Stimulated activated CD8-positive, alpha-beta memory T cell treated with anti-CD3 and anti-CD28 coated beads, Interleukin-4, amount 100 ng/mL, for 48 hours (primary cell): ENCODE measurements around the gene KIF23.

Source experiments
- DNase-seq: peaks from one replicate; pipeline ENCODE4 v3.0.0-alpha.2; 2020

The KIF23 gene

DNA sequence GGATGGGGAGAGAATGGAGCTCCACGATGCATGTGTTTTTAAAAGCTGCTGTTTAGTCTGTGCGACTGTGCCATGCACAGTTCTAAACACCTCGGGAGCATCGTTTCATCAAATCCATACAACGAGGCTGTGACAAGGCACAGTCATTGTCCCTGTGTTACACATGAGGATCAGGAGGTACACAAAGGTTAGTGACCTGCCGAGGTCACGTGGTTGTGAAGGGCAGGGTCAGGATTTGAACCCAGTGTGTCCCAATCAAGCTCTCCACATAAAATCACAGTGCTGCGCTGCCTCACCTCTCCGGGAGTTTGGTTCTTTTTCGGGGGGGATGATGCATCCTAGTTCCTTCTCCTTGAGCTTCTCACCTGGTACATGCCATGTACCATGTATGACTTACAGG lies 18.7 kb upstream of the KIF23 start:
- DNase-seq = no peak

DNA sequence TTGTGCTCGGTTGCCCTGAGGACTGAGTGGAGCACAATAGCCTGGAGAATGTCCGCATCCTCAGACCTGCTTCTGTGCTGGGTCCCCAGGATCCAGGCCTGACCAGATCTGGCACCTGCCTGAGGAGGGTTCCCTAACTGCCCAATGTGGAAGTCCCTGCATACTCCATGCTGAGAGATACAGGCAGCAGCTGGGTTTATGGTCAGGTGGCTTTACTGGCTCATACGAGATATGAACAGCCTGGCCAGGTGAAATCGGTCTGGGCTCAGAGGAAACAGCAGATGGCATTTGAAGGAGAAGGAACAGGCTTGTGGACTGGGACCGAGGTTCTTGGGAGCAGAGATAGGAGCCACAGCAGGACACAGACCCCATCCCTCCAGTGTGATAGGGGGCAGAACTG lies 18.2 kb upstream of the KIF23 start:
- DNase-seq = no peak

DNA sequence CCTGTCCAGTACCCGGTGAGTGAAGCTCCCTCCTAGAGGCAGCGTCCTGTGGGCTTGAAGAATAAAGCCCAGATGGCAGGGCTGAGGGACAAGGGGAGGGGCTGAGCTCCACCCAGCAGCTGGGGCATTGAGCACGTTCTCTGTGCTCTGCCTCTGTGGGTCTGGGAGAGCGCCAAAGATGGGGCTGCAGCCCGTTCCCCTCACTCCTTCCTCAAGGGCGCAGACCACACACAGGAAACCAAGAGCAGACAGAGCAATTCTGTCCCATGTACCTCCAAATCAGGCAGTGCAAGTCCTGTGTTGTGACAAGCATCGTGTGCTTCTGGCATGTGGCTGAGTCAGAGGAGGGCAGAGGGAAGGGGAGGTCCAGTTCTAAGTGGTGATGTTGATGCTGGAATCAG lies 15.7 kb upstream of the KIF23 start:
- no peak for DNase-seq

DNA sequence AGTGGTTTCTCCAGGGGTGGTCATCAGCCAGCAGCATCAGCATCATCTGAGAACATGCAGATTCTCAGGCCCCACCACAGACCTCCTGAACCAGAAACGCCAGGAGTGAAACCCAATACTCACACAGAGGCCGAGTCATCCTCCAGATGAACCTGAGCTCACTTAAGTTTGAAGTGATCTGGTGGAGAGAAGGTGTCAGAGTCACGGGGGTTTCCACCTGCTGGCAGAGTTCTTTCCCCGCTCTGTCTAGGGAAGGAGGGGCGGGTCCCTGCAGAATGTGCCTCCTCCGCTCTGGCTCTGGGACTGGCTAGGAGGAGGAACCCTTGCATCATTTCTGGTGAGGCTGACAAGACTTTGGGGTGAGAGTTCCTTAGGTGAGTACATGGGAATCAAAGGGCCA lies 13.3 kb upstream of the KIF23 start:
- peak; percentile 59 for DNase-seq

DNA sequence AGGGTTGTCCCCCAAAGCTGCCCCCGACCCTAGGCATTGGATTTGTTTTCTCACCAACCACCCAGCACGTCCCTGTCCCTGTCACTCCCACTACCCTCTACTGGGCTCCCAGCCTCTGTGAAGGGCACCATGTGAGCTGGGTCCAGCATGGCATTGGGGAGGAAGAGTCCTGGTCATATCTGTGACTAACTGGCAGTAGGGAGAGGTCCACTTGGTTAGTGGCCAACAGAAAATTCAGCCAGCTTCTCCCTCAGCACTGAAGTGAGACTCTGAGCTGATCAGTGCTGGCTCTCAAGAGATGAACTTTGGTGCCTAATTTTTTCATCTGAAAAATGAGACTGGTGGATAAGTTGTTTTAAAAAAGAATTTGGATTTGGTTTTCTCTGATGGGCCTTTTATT lies 11.3 kb upstream of the KIF23 start:
- DNase-seq = no peak

DNA sequence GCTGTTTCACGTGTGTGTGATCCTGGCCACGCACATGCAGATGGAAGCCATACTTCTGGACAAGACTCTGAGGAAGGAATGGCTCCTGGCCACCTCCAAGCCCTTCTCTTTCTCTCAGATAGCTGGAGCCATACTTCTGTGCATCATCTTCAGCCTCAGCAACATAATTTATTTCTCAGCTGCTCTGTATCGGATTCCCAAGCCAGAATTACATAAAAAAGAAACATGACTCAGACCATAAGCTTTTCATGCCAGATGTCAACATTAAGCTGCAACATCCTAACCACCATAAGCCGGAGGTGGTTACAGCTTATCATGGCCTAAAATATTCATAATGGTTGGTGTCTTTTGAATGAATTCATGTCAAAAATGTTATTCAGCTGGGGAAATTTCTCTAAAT lies 10.6 kb upstream of the KIF23 start:
- DNase-seq = no peak

DNA sequence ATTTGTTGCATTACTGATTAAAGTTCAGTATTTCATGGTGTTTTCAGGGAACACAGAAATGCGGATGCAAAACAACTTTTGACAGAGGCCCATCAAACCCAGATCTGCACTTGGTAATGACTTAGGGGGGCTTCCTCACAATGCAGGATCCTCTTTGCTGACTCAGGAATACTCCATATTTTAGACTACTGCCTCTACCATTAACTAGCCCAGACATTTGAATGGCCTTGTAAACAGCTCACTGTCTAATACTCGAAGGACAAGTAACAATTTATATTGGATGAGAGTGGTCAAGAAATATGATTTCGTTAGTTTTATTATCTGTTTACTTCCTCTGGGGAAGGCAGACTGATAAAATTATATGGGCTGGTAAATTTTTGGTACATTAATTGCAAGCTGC lies 9.0 kb upstream of the KIF23 start:
- DNase-seq = no peak

DNA sequence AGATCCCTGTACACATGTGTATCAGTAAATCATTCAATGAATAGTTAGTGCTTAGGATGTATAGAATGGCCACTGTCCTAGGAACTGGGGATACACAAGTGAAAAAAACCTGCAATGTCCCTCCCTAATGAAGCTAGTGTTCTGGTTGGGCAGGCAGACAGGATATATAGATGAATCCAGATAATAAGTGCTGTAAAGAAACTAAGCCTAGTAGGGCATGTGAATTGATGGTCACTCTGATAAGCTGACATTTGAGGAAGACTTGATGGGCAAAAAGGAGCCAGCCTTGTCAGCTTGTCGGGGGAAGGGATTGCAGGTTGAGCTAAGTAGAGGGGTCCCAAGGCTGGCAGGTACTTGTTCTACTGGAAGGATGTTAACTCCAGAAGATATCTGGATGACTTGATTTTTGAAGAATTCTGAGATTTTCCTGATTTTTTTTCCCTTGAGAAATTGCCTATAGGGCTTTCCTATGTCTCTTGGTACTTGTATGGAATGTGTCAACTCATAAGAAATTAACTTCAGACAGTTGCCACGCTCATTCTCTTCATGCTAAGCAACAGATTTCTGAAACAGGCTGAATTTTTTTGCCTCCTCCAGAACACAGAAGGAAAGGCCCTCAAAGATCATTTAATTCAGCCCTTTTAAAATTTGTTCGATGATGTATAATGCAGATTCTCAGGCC lies 6.3 kb upstream of the KIF23 start:
- no peak for DNase-seq

DNA sequence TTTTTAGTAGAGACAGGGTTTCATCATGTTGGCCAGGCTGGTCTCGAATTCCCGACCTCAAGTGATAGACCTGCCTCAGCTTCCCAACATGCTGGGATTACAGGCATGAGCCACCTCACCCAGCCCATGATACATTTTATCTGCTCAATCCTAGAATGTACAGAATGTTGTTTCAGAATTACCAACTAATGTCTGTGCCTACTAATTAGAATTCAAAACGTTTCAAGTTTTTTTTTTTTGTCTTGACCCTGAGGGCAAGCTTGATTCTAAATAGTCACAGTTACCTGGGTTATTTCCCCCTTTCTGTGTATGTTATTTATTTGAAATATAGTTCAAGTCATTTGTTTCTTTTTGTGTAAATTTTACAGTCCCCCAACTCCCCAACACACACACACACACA lies 5.3 kb upstream of the KIF23 start:
- no peak for DNase-seq

DNA sequence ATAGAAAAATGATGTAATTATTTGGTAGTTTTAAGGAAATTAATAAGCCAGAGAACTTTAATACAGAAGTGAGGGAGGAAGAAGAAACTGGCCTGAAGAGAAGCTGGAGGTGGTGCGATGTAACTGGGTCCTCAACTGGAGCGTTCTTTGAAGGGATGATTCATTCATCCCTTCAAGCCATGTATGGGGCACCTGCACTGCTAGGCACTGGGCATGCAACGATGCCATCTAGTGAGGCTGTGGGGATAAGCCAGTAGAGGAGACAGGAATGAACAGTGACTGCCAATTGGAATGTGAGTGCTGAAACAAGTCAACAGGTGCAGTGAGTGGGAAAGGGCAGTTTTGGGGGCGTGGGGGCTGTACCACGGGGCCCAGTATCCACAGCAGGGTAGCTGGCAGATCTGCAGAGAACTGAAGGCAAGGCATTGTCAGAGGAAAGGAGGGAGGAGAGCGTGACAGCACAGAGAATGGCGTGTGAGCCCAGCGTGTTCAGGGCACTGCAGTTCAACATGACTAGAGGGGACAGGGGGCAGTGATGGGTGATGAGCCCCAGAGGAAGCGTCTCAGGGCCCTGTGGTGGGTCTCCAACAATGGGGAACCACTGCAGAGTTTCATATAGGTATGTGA lies 3.8 kb upstream of the KIF23 start:
- DNase-seq = peak; percentile 44

DNA sequence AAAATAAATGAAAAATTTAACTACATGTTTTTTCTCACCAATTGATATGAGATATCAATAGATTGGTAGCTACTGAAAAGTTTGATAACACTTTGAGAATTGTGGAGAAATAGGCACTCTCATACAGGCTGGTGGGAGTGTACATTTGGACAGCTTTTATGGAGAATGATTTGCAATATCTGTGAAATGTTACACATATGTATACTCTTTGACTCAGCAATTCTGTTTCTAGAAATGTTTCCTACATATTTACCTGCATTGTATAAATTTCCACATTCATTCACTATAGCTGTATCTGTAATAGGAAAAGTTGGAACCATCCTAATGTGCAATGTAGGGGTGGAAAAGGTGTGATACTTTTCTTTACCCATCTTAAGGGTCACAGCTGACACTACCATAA lies 1.9 kb upstream of the KIF23 start:
- no peak for DNase-seq

DNA sequence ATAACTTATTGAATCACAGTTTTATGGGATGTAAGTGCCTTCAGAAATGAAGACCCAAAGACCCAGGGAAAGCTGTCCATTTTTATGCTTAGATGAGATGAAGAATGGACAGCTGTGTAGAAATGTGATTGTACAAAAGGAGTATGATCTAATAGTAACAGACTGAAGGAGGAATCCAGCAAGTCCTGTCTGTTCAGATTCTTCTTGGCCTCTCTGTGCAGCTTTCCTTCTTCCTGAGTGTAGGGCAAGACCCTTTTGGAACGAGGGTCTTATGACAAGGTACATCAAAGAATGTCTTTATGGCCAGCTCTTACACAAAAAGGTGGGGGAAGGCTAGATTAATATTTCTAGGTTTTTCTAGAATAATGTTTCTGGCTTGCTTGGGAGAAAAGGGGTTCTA lies 1.4 kb upstream of the KIF23 start:
- no peak for DNase-seq

DNA sequence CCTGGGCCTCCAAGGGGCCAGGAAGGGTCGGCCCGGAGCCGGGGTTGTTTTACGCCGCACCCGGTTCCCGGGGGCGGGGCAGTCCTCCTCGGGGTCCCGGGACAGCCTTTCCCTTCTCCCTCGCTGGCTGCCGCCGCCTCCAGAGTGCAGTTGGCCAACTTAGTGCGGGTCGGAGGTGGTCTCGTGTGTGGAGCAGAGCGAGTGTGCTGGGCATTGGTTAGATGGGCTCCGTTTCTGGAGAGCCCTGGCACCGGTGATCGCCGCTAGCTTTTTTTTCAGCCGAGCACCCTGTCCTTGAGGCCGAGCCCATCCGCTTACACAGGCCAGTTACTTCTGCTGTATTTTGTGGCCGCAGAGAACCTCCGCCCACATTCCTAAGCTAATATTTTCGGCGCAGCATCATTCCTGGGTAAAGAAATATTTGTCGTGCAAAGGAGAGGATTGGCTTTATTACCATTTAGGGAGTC lies 585 bp downstream of the KIF23 start:
- DNase-seq = peak; percentile 51

DNA sequence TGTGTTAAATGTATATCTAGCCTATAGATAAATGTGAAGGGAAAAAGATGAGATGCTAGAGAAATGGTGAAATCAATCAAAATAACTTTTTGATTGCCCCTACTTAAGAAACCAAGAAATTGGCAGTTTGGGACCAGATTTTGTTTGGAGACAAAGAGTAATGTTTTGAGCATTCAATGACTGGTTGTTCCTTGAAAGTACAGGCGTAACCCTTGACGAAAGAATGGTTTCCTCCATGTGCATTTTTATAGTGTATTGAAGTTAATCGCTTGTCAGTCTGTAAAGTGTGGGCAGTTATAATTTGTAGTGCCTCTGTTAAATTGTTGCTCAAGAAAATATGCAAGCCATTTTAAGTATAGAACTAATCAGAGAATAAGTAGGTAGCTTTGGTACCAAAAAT lies 1.2 kb downstream of the KIF23 start:
- no peak for DNase-seq

DNA sequence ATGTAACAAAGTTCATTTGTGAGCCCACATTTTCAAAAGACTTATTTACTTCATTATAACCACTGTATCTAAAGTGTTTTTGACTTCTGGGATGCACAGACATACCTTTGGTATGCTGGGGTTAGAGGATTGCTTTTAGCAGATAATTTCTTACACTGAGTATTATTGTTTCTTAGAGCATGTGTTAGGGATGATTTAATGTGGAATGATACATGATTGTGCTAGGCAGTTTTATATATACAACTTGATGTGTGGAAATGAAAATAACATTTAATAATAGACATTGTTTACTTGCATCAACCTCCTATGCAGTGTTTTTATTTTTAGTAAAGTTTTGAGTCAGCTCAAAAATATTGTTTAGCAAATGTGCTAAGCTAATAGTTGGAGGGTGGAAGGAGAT lies 3.4 kb downstream of the KIF23 start:
- DNase-seq = no peak

DNA sequence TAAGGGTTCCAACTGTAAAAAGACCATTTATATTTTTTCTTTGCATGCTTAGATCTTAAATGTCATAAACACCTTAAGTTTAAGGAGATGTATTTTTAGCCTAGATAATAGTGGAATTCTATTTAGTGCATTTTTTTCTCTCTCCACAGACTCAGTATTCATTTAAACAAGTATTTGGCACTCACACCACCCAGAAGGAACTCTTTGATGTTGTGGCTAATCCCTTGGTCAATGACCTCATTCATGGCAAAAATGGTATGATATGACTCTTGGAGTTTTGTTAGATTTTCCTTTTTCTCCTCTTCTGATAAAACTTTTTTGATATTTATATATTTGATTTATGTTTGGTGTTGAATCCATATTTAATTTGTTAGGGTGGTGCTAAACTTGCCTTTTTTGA lies 7.3 kb downstream of the KIF23 start:
- DNase-seq = no peak

DNA sequence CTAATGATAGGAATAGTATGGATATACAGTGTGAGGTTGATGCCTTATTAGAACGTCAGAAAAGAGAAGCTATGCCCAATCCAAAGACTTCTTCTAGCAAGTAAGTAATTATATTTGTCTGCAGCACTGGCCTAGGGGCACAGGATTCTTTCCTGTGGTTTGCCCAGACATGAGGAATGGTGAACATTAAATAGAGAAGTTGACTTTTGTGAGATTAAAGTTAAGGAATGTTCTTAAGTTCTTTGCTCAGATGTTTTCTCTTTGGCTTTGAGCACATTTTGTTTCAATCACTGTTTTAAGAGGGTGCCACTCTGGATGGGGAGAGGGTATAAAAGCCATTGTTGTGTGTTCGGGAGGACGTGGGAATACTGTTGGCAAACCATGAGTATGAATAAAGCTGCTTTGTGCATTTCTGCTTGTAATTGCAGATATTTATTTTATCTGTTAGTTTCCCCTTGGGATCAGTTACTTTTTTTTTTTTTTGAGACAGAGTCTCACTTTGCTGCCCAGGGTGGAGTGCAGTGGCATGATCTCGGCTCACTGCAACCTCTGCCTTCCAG lies 8.3 kb downstream of the KIF23 start:
- DNase-seq = no peak

DNA sequence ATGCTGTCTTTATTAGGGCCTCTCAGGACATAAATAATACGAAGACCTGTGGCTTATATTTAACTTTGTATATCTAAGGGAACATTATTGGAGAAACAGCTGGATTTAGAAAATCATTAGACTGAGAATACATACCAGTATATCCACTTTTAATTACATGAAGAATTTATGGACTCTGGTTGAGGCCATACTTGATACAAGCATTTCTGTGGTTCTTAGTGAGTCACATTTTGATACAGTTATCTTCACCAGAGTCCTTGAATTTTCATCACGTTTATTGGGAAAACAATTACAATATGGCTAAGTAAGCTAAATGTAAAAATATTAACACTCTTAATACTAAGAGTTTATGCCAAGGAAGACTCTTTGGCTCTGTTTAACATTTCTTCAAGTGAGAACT lies 9.9 kb downstream of the KIF23 start:
- DNase-seq = no peak

DNA sequence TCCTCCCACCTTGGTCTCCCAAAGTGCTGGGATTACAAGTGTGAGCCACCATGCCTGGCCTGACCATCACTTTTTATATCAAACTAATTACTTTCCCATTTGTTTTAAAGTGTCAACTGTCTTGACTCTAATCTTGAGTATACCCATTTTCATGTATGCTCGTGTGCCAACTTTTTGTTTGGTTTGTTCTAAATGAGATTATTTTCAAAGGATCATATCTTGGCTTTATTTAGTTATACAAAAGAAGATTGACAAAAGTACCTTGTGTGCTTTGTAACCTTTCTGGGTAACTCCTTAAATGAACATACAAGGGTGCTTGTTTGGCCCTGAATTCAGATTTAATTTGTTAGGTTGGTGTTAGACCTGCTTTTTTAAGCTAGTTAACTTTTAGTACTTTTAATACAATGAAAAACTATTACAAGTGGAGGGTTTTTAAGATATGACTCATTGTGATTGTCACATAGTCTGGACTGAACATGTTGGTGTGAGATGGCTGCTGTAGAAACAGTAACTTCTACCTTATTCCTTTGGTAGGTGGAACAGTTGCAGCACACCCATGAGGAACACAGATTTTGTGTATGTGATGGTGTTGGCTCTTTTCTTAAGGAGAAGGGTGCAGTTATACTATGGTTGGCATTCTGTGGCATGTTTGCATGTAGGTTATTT lies 10.7 kb downstream of the KIF23 start:
- no peak for DNase-seq

DNA sequence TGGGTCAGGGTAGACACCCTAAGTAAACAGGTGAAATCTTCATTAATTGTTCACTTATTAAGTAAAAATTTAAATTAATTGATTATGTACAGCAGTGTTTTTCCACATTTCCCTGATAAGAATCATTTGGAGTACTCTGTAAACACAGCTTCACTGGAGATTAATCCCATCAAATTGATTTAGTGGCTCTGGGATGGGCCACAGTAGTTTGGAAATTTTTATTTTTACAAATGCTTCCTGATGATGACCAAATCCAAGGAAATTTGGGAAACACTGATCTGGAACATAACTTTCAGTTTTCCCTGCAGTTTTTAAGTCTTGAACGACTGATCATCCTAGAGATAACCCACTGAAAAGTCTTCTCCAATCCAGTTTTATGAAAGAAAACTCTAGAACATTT lies 19.7 kb downstream of the KIF23 start:
- no peak for DNase-seq

DNA sequence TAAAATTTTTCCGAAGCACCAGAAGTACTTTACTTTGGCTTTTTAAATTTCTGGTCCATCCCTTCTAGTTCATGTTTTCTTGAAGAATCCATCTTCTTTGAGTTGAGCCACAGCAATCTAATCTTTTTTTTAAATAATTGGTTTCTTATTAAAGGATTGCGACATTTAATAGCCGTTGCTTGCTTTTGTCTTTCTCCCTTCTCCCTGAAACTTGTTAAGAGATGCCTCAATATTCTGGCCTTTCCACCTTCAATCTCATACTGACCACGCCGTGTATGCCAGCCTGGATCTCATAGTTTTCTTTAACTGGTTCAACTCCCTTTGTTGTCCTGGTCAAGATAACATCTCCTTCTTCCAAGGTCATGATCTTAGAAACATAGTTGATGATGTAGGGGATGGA lies 20.1 kb downstream of the KIF23 start:
- DNase-seq = no peak

DNA sequence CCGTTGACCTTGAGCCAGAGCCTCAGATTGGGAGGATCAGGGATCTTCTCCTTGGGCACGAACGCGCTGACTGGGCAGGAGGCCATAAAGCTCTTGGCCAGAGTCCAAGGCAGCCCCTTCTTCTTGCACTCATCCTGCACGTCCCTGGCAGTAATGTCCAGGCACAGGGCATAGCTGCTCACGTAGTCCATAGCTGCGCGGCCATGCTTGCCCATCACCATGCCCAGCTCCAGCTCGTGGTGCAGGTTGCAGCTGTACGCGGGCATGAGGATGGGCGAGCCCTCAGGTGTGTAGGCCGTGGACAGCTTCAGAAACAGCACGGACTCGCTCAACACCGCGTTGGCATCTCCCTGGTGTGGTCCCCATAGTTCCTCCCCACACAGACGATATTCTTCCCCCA lies 20.5 kb downstream of the KIF23 start:
- DNase-seq = no peak

DNA sequence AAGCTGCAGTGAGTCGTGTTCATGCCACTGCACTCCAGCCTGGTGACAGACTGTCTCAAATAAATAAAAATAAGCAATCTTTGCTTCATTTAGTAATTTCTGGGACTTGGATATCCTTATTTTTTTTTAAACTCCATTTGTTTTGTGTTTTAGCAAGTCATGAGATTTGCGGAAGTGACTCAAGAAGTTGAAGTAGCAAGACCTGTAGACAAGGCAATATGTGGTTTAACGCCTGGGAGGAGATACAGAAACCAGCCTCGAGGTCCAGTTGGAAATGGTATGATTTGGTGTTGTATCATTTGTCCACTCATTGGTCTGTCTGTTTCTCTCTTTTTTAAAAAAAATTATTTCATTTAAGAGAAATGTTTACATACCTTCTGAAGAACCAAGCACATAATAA lies 21.8 kb downstream of the KIF23 start:
- DNase-seq = no peak

DNA sequence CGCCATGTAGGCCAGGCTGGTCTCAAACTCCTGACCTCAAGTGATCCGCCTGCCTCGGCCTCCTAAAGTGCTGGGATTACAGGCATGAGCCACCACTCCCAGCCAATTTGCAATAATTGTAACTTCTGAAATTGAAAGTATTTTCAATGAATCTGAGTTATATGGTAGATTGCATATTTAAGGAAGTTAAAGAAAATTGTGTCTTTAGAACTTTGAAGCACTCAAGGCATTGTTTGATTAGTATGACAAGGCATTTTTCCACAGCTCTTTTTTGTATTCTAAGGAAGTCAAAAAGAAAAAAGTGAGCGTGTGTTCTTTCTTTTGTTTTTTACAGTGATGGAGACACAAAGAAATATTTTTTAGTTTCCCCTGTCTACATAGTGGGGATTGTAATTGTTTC lies 22.8 kb downstream of the KIF23 start:
- DNase-seq = no peak
